GM12892 (cell line): ENCODE measurements around the gene CNTNAP5.

Experiments
- DNase-seq: peaks from one replicate; pipeline ENCODE4 v3.0.0; 2011; ENCODE audit not compliant: insufficient read length
- FAIRE-seq: peaks from 2 replicates; lab custom pipeline; 2011; peaks lifted over from hg19 to GRCh38; lab: Jason Lieb, UNC
- POLR2A ChIP-seq: IDR thresholded peaks from 2 replicates; pipeline ENCODE4 v1.6.1; 2011; ENCODE audit warnings: low read depth, low read length, control low read depth
- POLR2AphosphoS5 ChIP-seq: IDR thresholded peaks from 2 replicates; pipeline ENCODE4 v1.6.1; 2011; ENCODE audit warnings: low read depth, low read length, control low read depth
- TAF1 ChIP-seq: IDR thresholded peaks from 2 replicates; pipeline ENCODE4 v1.6.1; 2011; ENCODE audit warnings: low read depth, mild to moderate bottlenecking, control low read depth, low read length, borderline replicate concordance

The CNTNAP5 gene

GRCh38 chr2:124066776-124067175, 41.7 kb downstream of the CNTNAP5 start:
- DNase-seq (no peak), FAIRE-seq (no peak)
- TF ChIP-seq POLR2AphosphoS5 (no peak), TAF1 (no peak), POLR2A (no peak)

- FAIRE-seq: no peak
- DNase-seq: no peak
- no peak for TF ChIP-seq POLR2AphosphoS5
- no peak for TF ChIP-seq POLR2A
- no peak for TF ChIP-seq TAF1
Measured at GRCh38 chr2:124079045-124079444, 54.0 kb downstream of the CNTNAP5 start.

DNA sequence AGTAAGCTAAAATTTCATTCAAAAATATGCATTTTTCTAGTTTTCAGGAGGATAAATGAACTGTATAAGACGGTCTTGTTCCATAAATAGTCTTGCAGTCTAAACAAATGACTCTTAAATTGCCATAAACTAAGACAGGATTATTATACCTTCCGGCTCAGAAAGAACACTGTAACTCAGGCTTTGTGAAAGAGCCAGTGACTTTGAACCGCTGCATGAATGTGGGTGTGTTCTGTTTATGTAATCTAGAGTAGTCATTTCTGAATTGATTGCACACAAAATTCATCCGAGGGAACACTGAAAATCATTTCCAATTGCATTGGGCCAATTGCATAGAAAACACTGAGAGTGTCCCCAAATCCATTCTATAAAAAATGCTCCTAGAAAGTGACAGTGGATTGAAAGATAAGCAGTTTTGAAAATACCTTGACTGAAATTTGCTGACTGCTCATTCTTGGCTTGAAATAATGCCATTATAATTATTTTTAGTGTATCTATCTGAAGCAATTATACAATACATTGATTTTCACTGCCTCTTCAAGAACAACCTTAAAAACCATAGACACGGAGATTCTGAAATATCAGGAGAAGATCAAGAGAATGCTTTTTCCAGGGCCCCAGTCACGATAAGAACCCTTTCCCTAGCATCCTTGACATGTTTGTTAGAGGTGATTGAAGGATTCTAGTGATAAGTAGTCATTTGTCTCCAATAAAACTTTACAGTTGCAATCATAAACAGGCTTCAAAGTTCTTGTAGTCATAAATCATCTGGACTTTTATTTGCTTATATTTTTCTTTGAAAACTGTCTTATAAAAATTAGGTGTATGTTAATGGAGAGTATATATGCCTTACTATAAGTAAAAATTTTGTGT, 55.4 kb downstream of the CNTNAP5 start:
- TF ChIP-seq POLR2AphosphoS5 (no peak), TAF1 (no peak), POLR2A (no peak)
- FAIRE-seq: no peak
- DNase-seq: no peak

GRCh38 chr2:124081154-124081716, 56.1 kb downstream of the CNTNAP5 start:
- DNase-seq (no peak), FAIRE-seq (no peak)
- TF ChIP-seq POLR2AphosphoS5: no peak
- no peak for TF ChIP-seq TAF1
- TF ChIP-seq POLR2A: no peak

DNA sequence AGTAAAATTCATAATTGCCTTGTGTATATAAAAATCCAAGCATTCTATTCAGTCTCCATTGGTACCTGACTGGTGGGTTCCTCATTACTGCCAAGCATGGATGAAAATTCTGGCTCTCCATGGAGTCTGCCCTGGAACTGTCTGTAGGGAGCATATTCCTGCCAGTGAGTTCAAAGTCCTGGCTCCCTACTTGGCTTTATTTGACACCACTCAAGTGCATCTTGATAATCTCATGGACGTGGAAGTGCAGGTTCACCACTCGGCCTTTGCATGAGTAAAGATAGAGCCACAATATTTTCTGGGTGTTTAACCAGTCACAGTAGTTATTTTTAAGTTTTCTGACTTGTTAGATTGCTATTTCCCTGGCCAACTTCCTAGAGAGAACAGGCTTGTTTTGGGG, 63.5 kb downstream of the CNTNAP5 start:
- TF ChIP-seq TAF1: no peak
- no peak for TF ChIP-seq POLR2AphosphoS5
- TF ChIP-seq POLR2A: no peak
- no peak for FAIRE-seq
- no peak for DNase-seq

- FAIRE-seq (no peak), DNase-seq (no peak)
- TF ChIP-seq POLR2A (no peak), TAF1 (no peak), POLR2AphosphoS5 (no peak)
Measured at GRCh38 chr2:124091721-124092120, 66.6 kb downstream of the CNTNAP5 start.

DNA sequence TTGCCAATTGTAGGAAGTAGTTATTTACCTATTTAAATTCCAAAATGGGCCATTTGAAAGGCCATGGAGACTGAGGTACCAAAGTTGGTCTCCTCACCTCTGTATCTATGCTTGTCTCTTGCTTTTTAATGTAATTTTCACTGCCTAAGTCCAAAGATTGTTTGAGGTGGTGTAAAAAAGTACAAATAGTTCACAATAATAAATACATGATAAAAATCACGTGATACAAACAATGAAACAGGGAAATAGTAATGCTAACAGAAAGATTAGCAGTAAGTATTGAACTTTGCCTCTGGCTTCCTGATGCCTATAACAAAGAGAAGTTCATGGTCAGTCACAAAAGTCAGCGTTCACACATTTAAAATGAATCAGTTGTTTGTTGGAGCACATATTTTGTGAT, 67.6 kb downstream of the CNTNAP5 start:
- no peak for TF ChIP-seq POLR2A
- TF ChIP-seq TAF1: no peak
- no peak for TF ChIP-seq POLR2AphosphoS5
- FAIRE-seq: no peak
- DNase-seq: no peak

DNA sequence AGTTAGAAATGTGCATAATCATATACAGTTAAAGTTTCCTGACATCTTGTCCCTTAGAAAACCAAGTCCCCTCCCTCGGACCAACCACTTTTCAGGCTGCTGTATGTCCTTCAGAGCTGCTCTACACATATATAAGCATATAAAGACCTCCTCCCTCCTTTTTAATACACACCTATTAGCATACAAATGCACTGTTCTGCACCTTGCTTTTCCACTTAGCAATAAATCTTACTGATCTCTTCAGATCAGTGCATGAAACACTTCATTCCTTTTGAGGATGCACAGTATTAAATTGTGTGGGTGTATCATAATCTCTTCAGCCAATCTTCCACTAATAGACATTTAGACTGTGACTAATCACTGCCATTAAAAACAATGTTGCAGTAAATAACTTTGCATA, 79.8 kb downstream of the CNTNAP5 start:
- TF ChIP-seq POLR2A (no peak), TAF1 (no peak), POLR2AphosphoS5 (no peak)
- DNase-seq (no peak), FAIRE-seq (no peak)

DNA sequence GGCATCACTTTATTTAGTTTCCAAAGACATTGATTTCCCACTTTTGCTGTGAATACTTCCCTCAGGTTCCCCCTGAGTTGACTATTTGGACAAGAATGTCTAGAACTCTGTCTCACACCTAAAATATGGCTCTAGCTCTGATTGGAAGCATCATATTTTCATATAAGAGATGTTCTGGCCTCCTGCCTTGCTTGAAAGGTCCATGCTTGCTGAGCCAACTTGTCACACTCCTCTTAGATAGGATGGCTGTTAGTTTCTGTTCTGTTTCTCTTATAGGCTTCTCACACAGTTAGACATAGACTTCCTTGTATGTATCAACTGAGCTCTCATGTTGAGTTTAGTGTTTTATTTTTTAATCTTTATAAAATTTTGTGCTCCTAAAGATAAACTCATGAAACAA, 87.1 kb downstream of the CNTNAP5 start:
- FAIRE-seq (no peak), DNase-seq (no peak)
- TF ChIP-seq POLR2AphosphoS5 (no peak), POLR2A (no peak), TAF1 (no peak)

DNA sequence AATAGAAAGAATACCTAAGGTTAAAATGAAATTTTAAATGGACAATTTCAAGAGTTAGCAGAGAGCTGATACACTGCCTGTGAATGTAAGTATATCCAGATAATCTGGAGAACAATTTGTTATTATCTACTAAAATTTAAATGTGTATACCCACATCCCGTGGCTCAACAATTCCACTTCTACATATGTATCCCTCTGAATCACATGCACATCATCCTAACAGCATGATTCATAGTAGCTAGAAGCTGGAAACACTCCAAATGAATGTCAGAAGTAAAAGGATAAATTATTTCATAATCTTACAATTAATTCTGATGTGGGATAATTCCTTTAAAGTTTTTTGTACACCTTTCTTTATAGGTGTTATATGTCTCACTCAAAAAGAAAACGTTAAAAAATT, 87.9 kb downstream of the CNTNAP5 start:
- FAIRE-seq (no peak), DNase-seq (no peak)
- TF ChIP-seq POLR2A (no peak), POLR2AphosphoS5 (no peak), TAF1 (no peak)

- DNase-seq (no peak), FAIRE-seq (no peak)
Measured at GRCh38 chr2:124120246-124120645, 95.2 kb downstream of the CNTNAP5 start.

DNA sequence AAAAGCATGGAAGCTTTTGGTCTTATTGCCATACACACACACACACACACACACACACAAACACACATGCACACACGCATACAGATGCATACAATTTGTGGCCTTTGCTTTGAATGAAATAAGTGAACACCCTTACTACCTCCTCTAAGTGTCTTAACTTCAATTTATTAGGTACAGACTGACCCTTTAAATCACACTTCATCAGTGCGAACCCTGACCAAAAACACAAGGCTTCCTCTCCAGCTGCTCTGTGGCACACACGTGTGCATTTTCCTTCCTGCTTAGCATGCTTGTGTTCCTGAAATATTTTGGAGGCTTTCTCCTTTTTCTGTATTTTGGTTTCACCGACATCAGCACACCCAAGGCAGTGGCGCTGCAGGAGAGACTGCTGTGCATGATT, 96.0 kb downstream of the CNTNAP5 start:
- DNase-seq: no peak
- no peak for FAIRE-seq

More at GRCh38 chr2:124120246-124120645, 95.2 kb downstream of the CNTNAP5 start:
- TF ChIP-seq POLR2A (no peak), POLR2AphosphoS5 (no peak), TAF1 (no peak)

GRCh38 chr2:124121760-124122275, 96.7 kb downstream of the CNTNAP5 start:
- no peak for DNase-seq
- no peak for FAIRE-seq

More for the DNA sequence above, 96.0 kb downstream of the CNTNAP5 start:
- TF ChIP-seq POLR2AphosphoS5: no peak

DNA sequence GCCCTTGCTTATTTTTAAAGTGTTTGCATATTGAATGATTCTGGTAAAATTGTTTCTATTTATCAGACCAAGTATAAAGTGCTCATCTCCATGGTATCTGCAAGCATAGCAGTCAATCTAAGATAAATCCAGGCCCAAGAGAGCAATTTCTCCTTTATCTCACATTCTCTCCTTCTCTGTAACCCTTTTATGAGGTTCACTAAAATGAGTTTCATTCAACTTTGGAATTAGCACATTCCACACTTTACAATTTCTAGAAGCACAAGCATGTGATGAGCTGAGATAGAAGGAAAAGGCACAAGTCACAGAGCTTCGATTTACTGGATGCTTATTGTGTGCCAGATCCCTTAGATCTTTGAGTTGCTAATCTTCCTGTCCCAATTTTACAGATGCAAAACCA, 97.3 kb downstream of the CNTNAP5 start:
- no peak for FAIRE-seq
- DNase-seq: no peak
- TF ChIP-seq TAF1 (no peak), POLR2A (no peak), POLR2AphosphoS5 (no peak)

More at GRCh38 chr2:124121760-124122275, 96.7 kb downstream of the CNTNAP5 start:
- no peak for TF ChIP-seq POLR2A
- TF ChIP-seq POLR2AphosphoS5: no peak
- TF ChIP-seq TAF1: no peak
